ENCODE results near the gene TENM3.

The TENM3 gene

GRCh38 chr4:182418054-182418734 is 175.0 kb downstream of the TENM3 start:
- Histone ChIP-seq H3K18ac (ENCODE audit: low read length) (no peak overlapping the region), H2BK12ac (ENCODE audit: low read length) (peak overlapping the region; percentile 41), H2BK120ac (ENCODE audit: low read depth, low read length) (no peak overlapping the region), H3K27ac (replicated peaks; ENCODE audit: low read length) (no peak overlapping the region), H4K8ac (ENCODE audit: low read depth, low read length) (no peak overlapping the region), H2BK15ac (ENCODE audit: low read length) (peak overlapping the region; percentile 56), H3K27me3 (ENCODE audit: control insufficient read depth in 3 of 3, insufficient read depth in 3 of 3, low read depth in 1 of 3, low read length in 3 of 3) (no peaks in the 10 kb centered on the region), H3K23ac (ENCODE audit: low read depth, low read length, poor library complexity) (peak overlapping the region; percentile 65), H4K91ac (ENCODE audit: low read depth, low read length, poor library complexity) (no peak overlapping the region), H3K4me1 (ENCODE audit: control insufficient read depth in 2 of 2, insufficient read depth in 1 of 2, low read depth in 1 of 2, low read length in 2 of 2) (no peaks in the 10 kb centered on the region), H2BK5ac (ENCODE audit: low read length) (no peak overlapping the region), H3K14ac (ENCODE audit: low read length) (no peak overlapping the region), H3K36me3 (replicated peaks in 1 of 2; ENCODE audit: control insufficient read depth in 2 of 2, insufficient read depth in 2 of 2, low read length in 2 of 2) (no peaks in the 10 kb centered on the region), H3K9me3 (replicated peaks in 1 of 2; ENCODE audit: control insufficient read depth in 2 of 2, insufficient read depth in 1 of 2, low read depth in 1 of 2, low read length in 2 of 2) (peaks cover 0 to 16% of the 10 kb centered on the region in 2 donors), H2AFZ (ENCODE audit: low read length) (no peak overlapping the region), H3K79me1 (ENCODE audit: low read depth, low read length) (no peaks in the 10 kb centered on the region), H3K4ac (ENCODE audit: low read length) (no peak overlapping the region), H3K4me3 (ENCODE audit: low read length in 2 of 2) (no peak overlapping the region), H3K4me2 (ENCODE audit: insufficient read depth, low read length, poor library complexity, severe bottlenecking) (no peak overlapping the region), H2AK5ac (ENCODE audit: low read depth, low read length) (no peak overlapping the region), H3K9ac (ENCODE audit: low read depth, low read length, poor library complexity) (no peak overlapping the region)
- WGBS, 2 donors (ENCODE audit: extremely low coverage in 2 of 2, insufficient read length in 2 of 2, insufficient replicate concordance in 1 of 2) = no CpG with 5 or more reads among the region's 9 CpGs
- DNase-seq (ENCODE audit: low spot score) = no peak

GRCh38 chr4:182420189-182420588 is 177.0 kb downstream of the TENM3 start:
- Histone ChIP-seq H2BK5ac (ENCODE audit: low read length) (no peak overlapping the region), H2AK5ac (ENCODE audit: low read depth, low read length) (no peak overlapping the region), H3K4ac (ENCODE audit: low read length) (no peak overlapping the region), H3K4me3 (ENCODE audit: low read length in 2 of 2) (no peak overlapping the region), H3K27me3 (ENCODE audit: control insufficient read depth in 3 of 3, insufficient read depth in 3 of 3, low read depth in 1 of 3, low read length in 3 of 3) (no peaks in the 10 kb centered on the region), H3K27ac (replicated peaks; ENCODE audit: low read length) (no peak overlapping the region), H3K18ac (ENCODE audit: low read length) (no peak overlapping the region), H3K4me1 (ENCODE audit: control insufficient read depth in 2 of 2, insufficient read depth in 1 of 2, low read depth in 1 of 2, low read length in 2 of 2) (no peaks in the 10 kb centered on the region), H2BK15ac (ENCODE audit: low read length) (no peak overlapping the region), H2BK120ac (ENCODE audit: low read depth, low read length) (no peak overlapping the region), H4K8ac (ENCODE audit: low read depth, low read length) (no peak overlapping the region), H3K9ac (ENCODE audit: low read depth, low read length, poor library complexity) (no peak overlapping the region), H4K91ac (ENCODE audit: low read depth, low read length, poor library complexity) (no peak overlapping the region), H2BK12ac (ENCODE audit: low read length) (no peak overlapping the region), H3K79me1 (ENCODE audit: low read depth, low read length) (no peaks in the 10 kb centered on the region), H2AFZ (ENCODE audit: low read length) (no peak overlapping the region), H3K23ac (ENCODE audit: low read depth, low read length, poor library complexity) (no peak overlapping the region), H3K4me2 (ENCODE audit: insufficient read depth, low read length, poor library complexity, severe bottlenecking) (no peak overlapping the region), H3K36me3 (replicated peaks in 1 of 2; ENCODE audit: control insufficient read depth in 2 of 2, insufficient read depth in 2 of 2, low read length in 2 of 2) (no peaks in the 10 kb centered on the region), H3K9me3 (replicated peaks in 1 of 2; ENCODE audit: control insufficient read depth in 2 of 2, insufficient read depth in 1 of 2, low read depth in 1 of 2, low read length in 2 of 2) (peaks cover 0 to 4% of the 10 kb centered on the region in 2 donors), H3K14ac (ENCODE audit: low read length) (no peak overlapping the region)
- no CpG with 5 or more reads among the region's 7 CpGs for WGBS, 2 donors (ENCODE audit: extremely low coverage in 2 of 2, insufficient read length in 2 of 2, insufficient replicate concordance in 1 of 2)
- no peak for DNase-seq (ENCODE audit: low spot score)

GRCh38 chr4:182421753-182422152 is 178.6 kb downstream of the TENM3 start:
- H3K4ac ChIP-seq (ENCODE audit: low read length) = no peak overlapping the region
- no peak for DNase-seq (ENCODE audit: low spot score)
- no peak overlapping the region for H2BK12ac ChIP-seq (ENCODE audit: low read length)
- H3K18ac ChIP-seq (ENCODE audit: low read length) = no peak overlapping the region
- no peaks in the 10 kb centered on the region for H3K79me1 ChIP-seq (ENCODE audit: low read depth, low read length)
- no peak overlapping the region for H2AK5ac ChIP-seq (ENCODE audit: low read depth, low read length)
- no peak overlapping the region for H3K23ac ChIP-seq (ENCODE audit: low read depth, low read length, poor library complexity)
- no peaks in the 10 kb centered on the region for H3K36me3 ChIP-seq (replicated peaks in 1 of 2; ENCODE audit: control insufficient read depth in 2 of 2, insufficient read depth in 2 of 2, low read length in 2 of 2)
- H3K9me3 ChIP-seq (replicated peaks in 1 of 2; ENCODE audit: control insufficient read depth in 2 of 2, insufficient read depth in 1 of 2, low read depth in 1 of 2, low read length in 2 of 2) = peaks cover 0 to 4% of the 10 kb centered on the region in 2 donors
- H3K4me3 ChIP-seq (ENCODE audit: low read length in 2 of 2) = no peak overlapping the region
- no peak overlapping the region for H2AFZ ChIP-seq (ENCODE audit: low read length)
- H4K91ac ChIP-seq (ENCODE audit: low read depth, low read length, poor library complexity) = no peak overlapping the region
- H3K27ac ChIP-seq (replicated peaks; ENCODE audit: low read length) = no peak overlapping the region
- H3K4me1 ChIP-seq (ENCODE audit: control insufficient read depth in 2 of 2, insufficient read depth in 1 of 2, low read depth in 1 of 2, low read length in 2 of 2) = no peaks in the 10 kb centered on the region
- H3K27me3 ChIP-seq (ENCODE audit: control insufficient read depth in 3 of 3, insufficient read depth in 3 of 3, low read depth in 1 of 3, low read length in 3 of 3) = no peaks in the 10 kb centered on the region
- H3K14ac ChIP-seq (ENCODE audit: low read length) = no peak overlapping the region
- H2BK120ac ChIP-seq (ENCODE audit: low read depth, low read length) = no peak overlapping the region
- no CpG with 5 or more reads among the region's 5 CpGs for WGBS, 2 donors (ENCODE audit: extremely low coverage in 2 of 2, insufficient read length in 2 of 2, insufficient replicate concordance in 1 of 2)
- no peak overlapping the region for H3K9ac ChIP-seq (ENCODE audit: low read depth, low read length, poor library complexity)
- H2BK5ac ChIP-seq (ENCODE audit: low read length) = no peak overlapping the region
- no peak overlapping the region for H2BK15ac ChIP-seq (ENCODE audit: low read length)
- no peak overlapping the region for H3K4me2 ChIP-seq (ENCODE audit: insufficient read depth, low read length, poor library complexity, severe bottlenecking)
- H4K8ac ChIP-seq (ENCODE audit: low read depth, low read length) = no peak overlapping the region

DNA sequence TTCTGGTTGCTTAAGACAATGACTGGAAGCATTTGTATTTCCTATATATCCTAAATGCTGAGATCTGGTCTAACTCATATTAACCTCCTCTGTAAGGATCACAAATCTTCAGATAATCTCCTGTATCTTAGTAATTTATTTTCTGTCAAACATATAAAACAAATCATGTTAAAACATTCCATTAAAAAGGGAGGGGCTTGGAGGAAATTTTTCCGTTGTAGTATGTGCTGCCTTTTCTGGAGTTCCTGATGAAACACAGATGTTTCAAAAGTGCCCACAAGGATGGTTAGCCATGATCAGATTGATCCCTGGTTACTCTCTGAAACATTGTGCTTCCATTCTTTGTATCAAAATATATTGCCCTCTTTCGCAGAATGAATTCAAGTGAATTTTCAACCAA is 182.1 kb downstream of the TENM3 start:
- H3K27ac ChIP-seq (replicated peaks; ENCODE audit: low read length) = no peak overlapping the region
- H3K9me3 ChIP-seq (replicated peaks in 1 of 2; ENCODE audit: control insufficient read depth in 2 of 2, insufficient read depth in 1 of 2, low read depth in 1 of 2, low read length in 2 of 2) = no peaks in the 10 kb centered on the region
- no peak overlapping the region for H3K9ac ChIP-seq (ENCODE audit: low read depth, low read length, poor library complexity)
- H3K4me1 ChIP-seq (ENCODE audit: control insufficient read depth in 2 of 2, insufficient read depth in 1 of 2, low read depth in 1 of 2, low read length in 2 of 2) = no peaks in the 10 kb centered on the region
- H3K4ac ChIP-seq (ENCODE audit: low read length) = no peak overlapping the region
- no peak overlapping the region for H3K23ac ChIP-seq (ENCODE audit: low read depth, low read length, poor library complexity)
- no peak overlapping the region for H4K91ac ChIP-seq (ENCODE audit: low read depth, low read length, poor library complexity)
- H3K36me3 ChIP-seq (replicated peaks in 1 of 2; ENCODE audit: control insufficient read depth in 2 of 2, insufficient read depth in 2 of 2, low read length in 2 of 2) = no peaks in the 10 kb centered on the region
- H3K4me3 ChIP-seq (ENCODE audit: low read length in 2 of 2) = no peak overlapping the region
- H2BK15ac ChIP-seq (ENCODE audit: low read length) = no peak overlapping the region
- H2BK5ac ChIP-seq (ENCODE audit: low read length) = no peak overlapping the region
- no peak overlapping the region for H3K4me2 ChIP-seq (ENCODE audit: insufficient read depth, low read length, poor library complexity, severe bottlenecking)
- H2BK120ac ChIP-seq (ENCODE audit: low read depth, low read length) = no peak overlapping the region
- H2AK5ac ChIP-seq (ENCODE audit: low read depth, low read length) = no peak overlapping the region
- H2AFZ ChIP-seq (ENCODE audit: low read length) = no peak overlapping the region
- no peaks in the 10 kb centered on the region for H3K27me3 ChIP-seq (ENCODE audit: control insufficient read depth in 3 of 3, insufficient read depth in 3 of 3, low read depth in 1 of 3, low read length in 3 of 3)
- DNase-seq (ENCODE audit: low spot score) = no peak
- WGBS, 2 donors (ENCODE audit: extremely low coverage in 2 of 2, insufficient read length in 2 of 2, insufficient replicate concordance in 1 of 2) = no CpG with 5 or more reads among the region's 2 CpGs
- no peak overlapping the region for H2BK12ac ChIP-seq (ENCODE audit: low read length)
- no peak overlapping the region for H4K8ac ChIP-seq (ENCODE audit: low read depth, low read length)
- no peak overlapping the region for H3K18ac ChIP-seq (ENCODE audit: low read length)
- H3K79me1 ChIP-seq (ENCODE audit: low read depth, low read length) = no peaks in the 10 kb centered on the region
- no peak overlapping the region for H3K14ac ChIP-seq (ENCODE audit: low read length)

Measured in neuronal stem cell (in vitro differentiated cells).